ENCODE data around the gene DGKA.
"Not testable (repeated sequence)": the region's sequence is repeated elsewhere in the genome, so short reads cannot be mapped to it uniquely, and the experiment has no call there.

DGKA gene

GRCh38 chr12:56001487-56002100, 70.6 kb downstream of the DGKA start:
- no peak overlapping the region for H3K4me3 ChIP-seq (ENCODE audit: low read depth, low read length)
- POLR2A ChIA-PET = no interaction called here
- no peak for DNase-seq (ENCODE audit: low read depth, low spot score)
- CTCF ChIA-PET = no interaction called here
- TF ChIP-seq CTCF (IDR thresholded peaks at IDR 0.05; ENCODE audit: insufficient read depth, low read length, missing control alignments) = no peak

- POLR2A ChIA-PET; H3K4me3 ChIP-seq (ENCODE audit: low read depth, low read length); DNase-seq (ENCODE audit: low read depth, low spot score): not testable (repeated sequence)
- CTCF ChIA-PET = interaction anchor here (0.6 to 1.0 kb wide), 2 partner anchors 8 to 262 kb away, joined by 3 read pairs; no protein-coding TSS in a partner anchor
Observed at GRCh38 chr12:56003376-56003775, 72.4 kb downstream of the DGKA start.
